ENCODE data around the gene TADA3. TPM values are rescaled to one million over a fixed set of nuclear protein-coding genes. Genes with fewer than 3 reads are reported as not detected.

The TADA3 gene
- total and polyA plus RNA-seq, 9 donors = 45.5 to 77.9 (median 60.3) TPM

DNA sequence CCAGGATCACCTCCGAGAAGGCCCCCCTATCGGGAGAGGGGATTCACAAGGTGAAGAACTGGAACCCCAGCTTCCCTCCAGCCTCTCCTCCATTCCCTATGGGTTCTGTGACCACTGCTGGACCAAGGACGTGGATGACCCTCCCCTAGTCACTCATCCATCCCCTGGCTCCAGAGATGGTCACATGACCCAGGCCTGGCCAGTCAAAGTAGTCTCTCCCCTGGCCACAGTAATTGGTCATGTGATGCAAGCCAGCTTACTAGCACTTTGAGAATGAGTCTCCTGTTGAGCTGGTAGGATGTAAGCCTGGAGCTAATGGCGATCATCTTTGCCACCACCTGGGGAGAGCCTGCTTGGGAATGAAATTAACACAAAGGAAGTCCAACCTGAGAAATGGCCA, 26.4 kb downstream of the TADA3 start:
- Histone ChIP-seq H3K27ac (no peak overlapping the region), H3K36me3 (no peaks in the 10 kb centered on the region), H3K4me1 (ENCODE audit: insufficient read depth) (peaks cover 6% of the 10 kb centered on the region), H3K27me3 (no peaks in the 10 kb centered on the region), H3K9me3 (no peaks in the 10 kb centered on the region), H3K4me3 (no peak overlapping the region)
- WGBS, 3 donors = 85 to 95% (median 86%) methylated on average over 4 of the region's 4 CpGs
- TF ChIP-seq POLR2A (IDR thresholded peaks at IDR 0.05) (no peak), CTCF (IDR thresholded peaks at IDR 0.05) (no peak), EP300 (IDR thresholded peaks at IDR 0.05) (no peak)
- DNase-seq = no peak
- intact Hi-C loops (cut with DNase I) = no loop called here

- TF ChIP-seq POLR2A (IDR thresholded peaks at IDR 0.05) (no peak), EP300 (IDR thresholded peaks at IDR 0.05) (no peak), CTCF (IDR thresholded peaks at IDR 0.05) (no peak)
- H3K27ac ChIP-seq = no peak overlapping the region
- H3K9me3 ChIP-seq = no peaks in the 10 kb centered on the region
- intact Hi-C loops (cut with DNase I) = no loop called here
- DNase-seq = no peak
- no peaks in the 10 kb centered on the region for H3K27me3 ChIP-seq
- no peaks in the 10 kb centered on the region for H3K36me3 ChIP-seq
- WGBS, 3 donors = 86 to 87% (median 87%) methylated on average over 8 of the region's 8 CpGs
- H3K4me1 ChIP-seq (ENCODE audit: insufficient read depth) = no peaks in the 10 kb centered on the region
- H3K4me3 ChIP-seq = no peak overlapping the region
These were observed 29.4 kb downstream of the TADA3 start for GRCh38 chr3:9762871-9763270.

DNA sequence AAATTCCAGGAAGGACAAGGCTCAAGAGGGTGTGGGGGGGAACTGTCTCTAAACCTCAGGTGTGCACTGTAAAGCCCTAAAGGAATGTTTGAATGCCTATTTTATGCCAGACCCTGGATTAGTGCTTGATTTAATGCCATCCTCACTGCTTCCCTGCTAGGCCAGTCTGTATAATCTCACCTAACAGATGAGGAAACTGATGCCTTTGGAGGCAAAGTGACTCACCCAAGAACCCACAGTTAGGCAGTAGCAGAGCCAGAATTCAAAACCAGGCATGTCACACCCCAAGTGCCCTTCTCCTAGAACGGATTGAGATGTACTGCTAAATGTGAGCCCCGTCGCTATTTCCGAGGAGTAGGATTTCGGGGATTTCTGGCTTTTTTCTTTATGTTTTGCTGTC, 30.4 kb downstream of the TADA3 start:
- Histone ChIP-seq H3K27ac (no peak overlapping the region), H3K36me3 (no peaks in the 10 kb centered on the region), H3K9me3 (no peaks in the 10 kb centered on the region), H3K27me3 (no peaks in the 10 kb centered on the region), H3K4me1 (ENCODE audit: insufficient read depth) (no peaks in the 10 kb centered on the region), H3K4me3 (no peak overlapping the region)
- TF ChIP-seq CTCF (IDR thresholded peaks at IDR 0.05) = no peak
- no peak for TF ChIP-seq POLR2A (IDR thresholded peaks at IDR 0.05)
- TF ChIP-seq EP300 (IDR thresholded peaks at IDR 0.05) = no peak
- 89 to 93% (median 90%) methylated on average over 5 of the region's 5 CpGs for WGBS, 3 donors
- intact Hi-C loops (cut with DNase I) = no loop called here
- no peak for DNase-seq

DNA sequence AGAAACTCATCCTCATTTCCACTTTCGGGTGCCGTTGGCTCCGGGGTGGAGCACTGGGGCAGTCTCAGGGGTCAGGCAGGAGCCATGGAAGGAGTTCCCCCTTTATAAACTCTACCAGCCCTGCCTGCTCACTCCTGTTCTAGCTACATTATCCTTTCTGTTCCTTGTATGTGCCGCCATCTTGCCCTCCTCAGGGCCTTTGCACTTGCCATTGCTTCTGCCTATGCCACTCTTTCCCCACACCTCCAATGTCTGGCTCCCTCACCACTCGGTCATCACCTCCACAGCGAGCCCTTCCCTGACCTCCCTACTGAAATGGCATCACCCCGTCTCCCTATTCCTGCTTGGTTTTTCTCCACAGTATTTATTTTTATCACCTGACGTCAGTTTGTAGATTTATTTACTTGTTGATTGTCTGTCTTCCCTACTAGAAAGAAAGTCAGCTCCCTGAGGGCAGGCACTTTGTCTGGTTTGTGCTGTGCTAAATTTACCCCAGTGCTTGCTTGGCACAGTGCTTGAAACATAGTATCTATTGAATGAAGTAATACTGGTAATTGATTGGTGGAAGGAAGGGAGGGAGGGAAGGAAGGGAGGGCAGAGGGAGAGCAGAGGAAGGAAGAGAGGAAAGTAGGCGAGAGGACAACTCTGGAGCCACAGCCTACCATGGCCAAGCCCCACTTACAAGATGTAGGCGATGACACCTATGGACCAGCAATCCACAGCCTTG, 31.3 kb downstream of the TADA3 start:
- Histone ChIP-seq H3K4me1 (ENCODE audit: insufficient read depth) (no peaks in the 10 kb centered on the region), H3K27me3 (no peaks in the 10 kb centered on the region), H3K4me3 (no peak overlapping the region), H3K36me3 (no peaks in the 10 kb centered on the region), H3K9me3 (no peaks in the 10 kb centered on the region), H3K27ac (no peak overlapping the region)
- WGBS, 3 donors = 90 to 93% (median 92%) methylated on average over 10 of the region's 10 CpGs
- no peak for TF ChIP-seq EP300 (IDR thresholded peaks at IDR 0.05)
- TF ChIP-seq CTCF (IDR thresholded peaks at IDR 0.05) = no peak
- no peak for TF ChIP-seq POLR2A (IDR thresholded peaks at IDR 0.05)
- no peak for DNase-seq
- intact Hi-C loops (cut with DNase I) = no loop called here
